Activated CD4-positive, alpha-beta T cell treated with anti-CD3 and anti-CD28 coated beads, Interleukin-2, amount 10 ng/mL, durations not matched to agents 7 days and 5 days (primary cell): Measurements from ENCODE around the gene GPS1. TPM values are rescaled to one million over a fixed set of nuclear protein-coding genes. Genes with fewer than 3 reads are reported as not detected.

Source experiments
- CTCF ChIA-PET: fragments of 350-600 bp; sonication (Branson Sonifier 250); formaldehyde crosslinking; loops from one replicate; lab custom pipeline; 2021; ENCODE audit warnings: antibody characterized with exemption; lab: Charles Lee
- POLR2A ChIA-PET: fragments of 350-600 bp; sonication (Branson Sonifier 250); formaldehyde crosslinking; loops from one replicate; lab custom pipeline; 2021; ENCODE audit warnings: antibody characterized with exemption; lab: Charles Lee
- DNase-seq: peaks from one replicate; pipeline ENCODE4 v3.0.0-alpha.2; 2020
- H3K27ac Mint-ChIP-seq: one replicate; pipeline ENCODE4 v1.8.0; 2021; ENCODE audit warnings: mild to moderate bottlenecking, moderate library complexity, mixed read lengths
- H3K27me3 Mint-ChIP-seq: one replicate; pipeline ENCODE4 v1.8.0; 2021; ENCODE audit warnings: mixed read lengths
- H3K36me3 Mint-ChIP-seq: one replicate; pipeline ENCODE4 v1.8.0; 2021; ENCODE audit warnings: low read depth, mixed read lengths
- H3K4me1 Mint-ChIP-seq: one replicate; pipeline ENCODE4 v1.8.0; 2021; ENCODE audit warnings: mixed read lengths
- H3K4me3 Mint-ChIP-seq: one replicate; pipeline ENCODE4 v1.8.0; 2021; ENCODE audit warnings: mild to moderate bottlenecking, moderate library complexity, mixed read lengths
- H3K9me3 Mint-ChIP-seq: one replicate; pipeline ENCODE4 v1.8.0; 2021; ENCODE audit warnings: mixed read lengths
- total RNA-seq, 2 experiments: library from RNA; stranded (reverse); gene quantifications; one replicate each; pipeline ENCODE4 v1.2.3, GENCODE V29; 2021

The GPS1 gene
- total RNA-seq, result 10 to 100 TPM; 78.5 to 92.1 TPM

DNA sequence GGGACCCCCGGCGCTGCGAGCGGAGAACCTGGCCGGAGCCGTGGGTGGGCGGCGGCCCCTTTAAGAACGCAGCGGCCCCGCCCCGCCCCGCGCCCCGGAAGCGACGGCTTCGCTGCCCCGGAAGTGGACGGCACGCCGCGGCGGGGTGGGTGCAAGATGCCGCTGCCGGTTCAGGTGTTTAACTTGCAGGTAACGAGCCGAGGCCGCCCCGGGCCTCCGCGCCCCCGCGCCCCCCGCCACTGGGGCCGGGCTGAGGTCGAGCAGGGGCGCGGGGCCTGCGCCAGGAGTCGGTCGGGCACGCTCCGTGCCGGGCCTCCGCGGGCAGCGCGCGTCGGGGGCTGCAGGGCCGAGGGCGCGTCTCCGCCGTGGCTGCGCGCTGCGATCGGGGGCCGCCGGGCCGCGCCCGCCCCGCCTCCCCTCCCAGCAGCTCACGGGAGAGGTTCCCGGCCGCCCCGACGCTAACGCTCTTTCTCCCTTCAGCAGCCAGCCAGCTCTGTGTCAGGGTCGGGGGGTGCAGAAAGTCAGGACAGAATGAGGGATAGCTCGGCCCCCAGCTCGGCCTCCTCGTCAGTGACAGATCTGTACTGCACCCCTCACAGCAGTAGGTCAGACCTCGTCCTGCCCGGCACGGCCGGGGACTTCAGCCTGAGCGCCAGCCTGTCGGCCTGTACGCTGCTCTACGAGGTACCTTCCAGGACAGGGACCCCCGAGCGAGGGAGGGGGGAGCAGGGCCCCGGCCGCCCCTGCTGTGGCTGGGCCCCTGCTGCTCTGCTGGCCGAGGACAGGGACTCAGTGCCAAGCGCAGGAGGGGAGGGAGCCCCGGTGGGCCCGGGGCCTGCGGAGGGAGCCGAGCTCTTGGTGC lies at the start of gene GPS1, which contains the start of gene RFNG:
Gene GPS1 (plus strand): TSS at position 123 of the 862 bp plus-strand sequence. CDS start 34 bp downstream, at position 157.
Gene RFNG (minus strand): TSS at position 36 of the 862 bp plus-strand sequence. CDS start 45 bp downstream, outside the sequence.
- ChIA-PET POLR2A (interaction anchor here (0.6 kb wide), 1 partner anchor 14 kb away, joined by 3 read pairs; the partner anchor contains the start of gene DCXR), CTCF (interaction anchor here (0.9 to 2.6 kb wide), 4 partner anchors 12 to 93 kb away, joined by 3 to 7 read pairs (median 4); partner anchors contain the start of gene DCXR)
- no peaks in the 10 kb centered on the region for H3K27me3 Mint-ChIP-seq
- H3K4me3 Mint-ChIP-seq, result peak within 1 kb of the TSS; percentile 83
- H3K4me1 Mint-ChIP-seq, result peaks cover 23% of the 10 kb centered on the region
- DNase-seq, result peak; percentile 84
- H3K27ac Mint-ChIP-seq, result peak within 1 kb of the TSS; percentile 93
- H3K36me3 Mint-ChIP-seq, result peaks cover 5% of the 10 kb centered on the region
- no peaks in the 10 kb centered on the region for H3K9me3 Mint-ChIP-seq

DNA sequence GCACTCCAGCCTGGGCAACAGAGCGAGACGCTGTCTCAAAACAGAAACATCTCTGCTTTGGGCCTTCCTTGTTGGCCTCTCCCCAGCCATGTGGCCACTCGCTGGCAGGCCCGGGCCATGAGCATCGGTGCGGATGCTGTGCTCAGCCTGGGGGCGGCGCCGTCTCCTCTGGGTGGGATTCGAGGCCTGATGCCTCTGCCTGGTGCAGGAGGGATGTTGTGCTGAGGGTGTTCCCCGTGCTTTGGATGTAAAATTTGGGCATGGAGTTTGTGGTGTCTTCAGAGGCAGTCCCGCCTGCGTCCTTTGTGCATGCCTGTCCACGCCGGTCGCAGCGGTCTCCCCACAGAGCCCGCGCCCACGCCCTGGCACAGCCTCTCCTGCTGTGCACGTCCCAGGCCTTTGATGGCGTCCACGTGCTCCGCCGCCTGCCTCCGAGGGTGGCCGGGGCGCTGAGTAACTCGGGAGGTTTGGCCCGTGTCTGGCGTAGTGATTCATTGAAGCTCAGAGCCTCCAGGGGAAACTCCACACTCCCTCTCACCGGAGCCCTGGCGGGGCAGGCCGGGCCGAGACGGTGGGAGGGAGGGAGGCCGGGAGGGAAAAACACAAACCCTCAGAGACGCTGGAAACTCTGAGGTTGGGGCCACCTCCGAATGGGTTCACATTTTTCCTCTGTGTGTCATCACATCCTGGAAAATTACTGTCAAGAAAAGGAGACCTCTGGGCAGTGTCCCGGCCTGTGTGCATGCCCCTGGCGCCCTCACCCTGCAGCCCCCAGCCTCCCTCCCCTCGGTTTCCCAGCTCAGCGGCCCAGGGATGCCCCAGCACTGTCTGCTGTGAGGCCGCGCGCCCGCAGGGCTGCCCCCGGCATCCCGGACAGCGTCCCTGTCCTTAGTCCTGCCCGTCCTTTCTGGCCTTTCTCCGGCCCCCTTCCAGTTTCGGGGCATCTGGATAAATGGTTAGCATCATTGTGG lies 48.0 kb upstream of the GPS1 start:
- no peak overlapping the region for H3K27ac Mint-ChIP-seq
- no peak for DNase-seq
- no peak overlapping the region for H3K4me3 Mint-ChIP-seq
- H3K36me3 Mint-ChIP-seq, result no peaks in the 10 kb centered on the region
- ChIA-PET POLR2A (no interaction called here), CTCF (interaction anchor here (1.2 kb wide), 1 partner anchor 14 kb away, joined by 3 read pairs; no protein-coding TSS in a partner anchor)
- no peaks in the 10 kb centered on the region for H3K4me1 Mint-ChIP-seq
- H3K27me3 Mint-ChIP-seq, result no peaks in the 10 kb centered on the region
- no peaks in the 10 kb centered on the region for H3K9me3 Mint-ChIP-seq

DNA sequence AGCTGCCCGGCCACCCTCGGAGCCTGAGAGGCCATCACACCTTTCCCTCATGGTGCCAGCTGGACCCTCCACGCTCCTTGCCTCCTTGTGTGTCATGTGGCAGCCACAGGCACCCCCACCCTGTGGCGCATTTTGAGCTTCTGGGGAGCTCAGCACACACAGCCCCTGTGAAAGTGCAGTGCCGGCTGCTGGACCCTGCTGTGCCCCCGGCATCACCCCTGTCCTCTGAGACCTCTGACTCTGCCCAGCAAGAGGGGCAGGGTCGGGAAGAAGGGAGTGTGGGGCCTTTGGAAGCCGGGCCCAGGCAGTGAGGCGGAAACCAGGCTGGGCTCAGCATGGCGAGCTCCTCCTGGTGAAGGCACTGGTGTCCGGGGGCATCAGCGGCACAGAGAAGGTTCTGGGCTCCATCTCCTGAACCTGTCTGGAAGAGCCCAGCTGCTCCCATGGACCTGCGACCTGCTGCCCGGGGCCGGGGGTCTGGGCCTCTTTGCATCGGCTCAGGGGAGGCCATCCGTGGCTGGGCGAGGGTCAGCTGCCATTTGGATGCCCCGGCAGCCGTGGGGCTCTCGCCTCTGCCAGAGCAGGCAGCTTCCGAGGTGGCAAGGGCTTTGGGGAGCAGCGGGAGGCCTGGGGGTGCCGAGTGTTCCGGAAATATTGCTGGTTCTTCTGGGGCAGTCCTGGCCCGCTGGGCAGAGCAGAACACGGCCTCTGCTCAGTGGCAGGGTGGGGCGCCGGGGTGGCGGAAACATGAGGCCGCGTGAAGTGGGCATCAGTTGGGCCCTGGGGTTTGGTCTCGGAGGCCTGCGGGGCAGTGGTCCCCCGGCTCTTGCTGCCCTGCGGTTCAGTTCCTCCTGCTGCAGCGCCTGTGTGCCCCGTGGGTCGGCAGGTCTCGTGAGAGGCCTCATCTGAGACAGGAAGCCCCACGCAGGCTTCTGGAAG lies 46.9 kb upstream of the GPS1 start:
- Mint-ChIP-seq H3K9me3 (no peaks in the 10 kb centered on the region), H3K27me3 (no peaks in the 10 kb centered on the region), H3K4me3 (no peak overlapping the region), H3K27ac (no peak overlapping the region), H3K36me3 (no peaks in the 10 kb centered on the region), H3K4me1 (no peaks in the 10 kb centered on the region)
- no peak for DNase-seq
- ChIA-PET CTCF (interaction anchor here (0.6 to 1.2 kb wide), 2 partner anchors 15 to 45 kb away, joined by 3 read pairs; no protein-coding TSS in a partner anchor), POLR2A (no interaction called here)

DNA sequence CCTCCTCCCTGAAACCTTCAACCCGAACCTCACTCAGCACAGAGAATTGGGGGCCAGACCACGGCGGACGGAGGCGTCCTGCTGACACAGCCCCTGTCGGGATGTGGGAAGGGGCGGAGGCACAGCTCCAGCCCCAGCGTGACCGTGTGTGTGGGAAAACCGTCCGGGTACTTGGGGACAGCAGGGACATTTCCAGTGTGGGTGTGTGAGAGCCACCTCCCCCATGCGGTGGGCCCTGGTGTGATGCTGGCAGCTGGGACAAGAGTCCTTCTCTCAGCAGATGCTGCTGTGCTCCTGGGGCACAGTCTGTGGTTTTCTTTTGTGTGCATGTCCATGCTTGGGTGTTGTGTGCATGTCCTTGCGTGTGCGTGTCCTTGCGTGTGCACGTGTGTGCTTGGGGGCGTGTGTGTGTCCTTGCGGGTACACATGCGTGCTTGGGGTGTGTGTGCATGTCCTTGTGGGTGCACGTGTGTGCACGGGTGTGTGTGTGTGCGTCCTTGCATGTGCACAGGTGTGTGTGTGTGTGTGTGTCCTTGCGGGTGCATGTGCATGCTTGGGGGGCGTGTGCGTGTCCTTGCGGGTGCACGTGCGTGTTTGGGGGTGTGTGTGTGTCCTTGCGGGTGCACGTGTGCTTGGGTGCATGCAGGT lies 45.9 kb upstream of the GPS1 start:
- H3K9me3 Mint-ChIP-seq, result no peaks in the 10 kb centered on the region
- no peaks in the 10 kb centered on the region for H3K27me3 Mint-ChIP-seq
- DNase-seq, result no peak
- ChIA-PET CTCF (no interaction called here), POLR2A (no interaction called here)
- no peaks in the 10 kb centered on the region for H3K36me3 Mint-ChIP-seq
- H3K4me3 Mint-ChIP-seq, result no peak overlapping the region
- no peak overlapping the region for H3K27ac Mint-ChIP-seq
- no peaks in the 10 kb centered on the region for H3K4me1 Mint-ChIP-seq

DNA sequence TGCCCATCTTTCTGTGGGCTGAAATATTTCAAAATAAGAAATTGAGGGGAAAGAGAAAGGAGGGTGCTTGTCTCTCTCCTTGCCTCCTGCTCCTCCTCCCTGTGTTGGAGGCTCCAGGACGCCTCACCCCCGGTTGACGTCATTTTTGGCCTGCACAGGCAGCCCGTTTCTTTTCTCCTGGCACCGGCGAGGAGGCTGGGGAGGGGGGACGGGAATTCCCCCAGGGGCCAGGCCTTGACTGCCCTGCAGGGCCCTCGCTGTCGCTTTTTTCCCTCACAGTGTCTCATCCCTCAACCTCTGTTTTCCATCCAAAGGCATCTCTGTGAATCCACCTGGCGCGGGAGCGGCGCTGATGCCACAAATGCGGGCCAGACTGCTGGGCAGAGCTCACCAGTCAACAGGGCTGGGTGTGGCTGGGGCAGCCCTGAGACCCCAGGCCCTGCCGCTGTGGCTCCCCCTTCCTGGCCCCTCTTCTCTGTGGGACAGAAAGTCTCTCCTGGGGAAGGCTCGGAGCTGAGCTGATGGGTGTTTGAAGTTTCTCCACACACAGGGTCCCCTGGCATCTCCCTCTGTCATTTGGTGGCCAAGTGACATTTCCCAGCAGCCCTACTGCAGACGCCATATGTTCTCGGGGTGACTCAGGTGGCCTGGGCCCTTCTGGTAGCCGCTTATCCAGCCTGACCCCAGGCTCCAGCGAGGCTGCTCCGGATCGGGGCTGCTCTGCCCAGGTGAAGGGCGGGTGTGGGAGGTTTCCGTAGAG lies 45.0 kb upstream of the GPS1 start:
- H3K36me3 Mint-ChIP-seq, result no peaks in the 10 kb centered on the region
- H3K27me3 Mint-ChIP-seq, result no peaks in the 10 kb centered on the region
- H3K4me1 Mint-ChIP-seq, result no peaks in the 10 kb centered on the region
- DNase-seq, result no peak
- no peaks in the 10 kb centered on the region for H3K9me3 Mint-ChIP-seq
- POLR2A ChIA-PET, result no interaction called here
- no peak overlapping the region for H3K27ac Mint-ChIP-seq
- no peak overlapping the region for H3K4me3 Mint-ChIP-seq
- CTCF ChIA-PET, result no interaction called here

DNA sequence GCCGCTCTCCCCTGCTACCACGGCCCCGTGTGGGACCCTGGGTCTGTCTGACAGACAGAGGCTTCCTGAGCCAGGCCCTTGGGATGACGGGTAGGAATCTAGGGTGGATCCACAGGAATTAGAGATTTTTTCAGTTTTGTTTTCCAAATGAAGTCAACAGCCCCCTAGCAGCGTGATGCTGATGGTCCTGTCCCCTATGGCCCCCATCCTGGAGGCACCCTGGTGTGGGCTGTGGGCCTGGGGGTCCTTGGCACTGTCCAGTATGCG lies 44.5 kb upstream of the GPS1 start:
- H3K9me3 Mint-ChIP-seq, result no peaks in the 10 kb centered on the region

DNA sequence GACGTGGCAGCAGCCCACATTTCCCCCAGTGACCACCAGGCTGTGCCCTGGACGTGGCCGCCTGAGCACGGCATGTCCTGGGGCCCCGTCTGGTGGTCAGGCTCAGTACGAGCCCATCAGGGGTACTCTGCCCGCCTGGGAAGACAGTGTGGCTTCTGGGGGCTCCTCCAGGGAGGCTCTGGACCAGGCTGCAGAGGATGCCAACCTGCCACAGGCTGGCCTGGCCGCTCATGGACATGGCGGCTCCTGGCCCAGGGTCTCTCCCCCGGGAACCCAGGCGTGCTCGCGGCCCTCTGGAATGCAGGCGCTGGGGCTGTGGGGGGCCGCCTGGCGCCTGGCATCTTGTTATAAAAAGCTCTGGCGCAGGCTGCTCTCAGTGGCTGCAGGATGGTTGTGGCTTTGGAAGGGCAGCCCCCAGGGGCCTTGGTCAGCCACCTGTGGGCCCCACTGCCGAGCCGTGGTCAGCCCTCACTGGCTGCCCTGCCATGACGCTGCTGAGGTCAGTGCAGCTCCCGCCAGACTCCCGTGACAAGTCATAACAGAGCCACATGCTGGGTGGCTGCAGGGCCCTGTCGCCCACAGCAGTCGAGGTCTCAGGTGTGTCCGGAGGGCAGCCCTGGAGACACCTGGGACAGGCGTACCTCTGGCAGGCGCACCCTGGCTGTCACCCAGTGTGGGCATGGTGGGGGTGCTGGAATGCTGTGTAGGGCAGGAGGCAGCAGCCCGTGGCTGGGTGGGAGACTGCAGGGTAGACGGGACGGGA lies 44.0 kb upstream of the GPS1 start:
- Mint-ChIP-seq H3K27ac (no peak overlapping the region), H3K27me3 (no peaks in the 10 kb centered on the region), H3K4me1 (no peaks in the 10 kb centered on the region), H3K36me3 (no peaks in the 10 kb centered on the region), H3K4me3 (no peak overlapping the region), H3K9me3 (no peaks in the 10 kb centered on the region)
- CTCF ChIA-PET, result interaction anchor here (1.3 kb wide), 1 partner anchor 23 kb away, joined by 4 read pairs; the partner anchor contains the start of gene RAC3
- DNase-seq, result no peak
- POLR2A ChIA-PET, result no interaction called here

More for the DNA sequence above, 44.5 kb upstream of the GPS1 start:
- POLR2A ChIA-PET, result no interaction called here
- Mint-ChIP-seq H3K27me3 (no peaks in the 10 kb centered on the region), H3K27ac (no peak overlapping the region), H3K4me1 (no peaks in the 10 kb centered on the region), H3K36me3 (no peaks in the 10 kb centered on the region), H3K4me3 (no peak overlapping the region)
- CTCF ChIA-PET, result no interaction called here
- no peak for DNase-seq

DNA sequence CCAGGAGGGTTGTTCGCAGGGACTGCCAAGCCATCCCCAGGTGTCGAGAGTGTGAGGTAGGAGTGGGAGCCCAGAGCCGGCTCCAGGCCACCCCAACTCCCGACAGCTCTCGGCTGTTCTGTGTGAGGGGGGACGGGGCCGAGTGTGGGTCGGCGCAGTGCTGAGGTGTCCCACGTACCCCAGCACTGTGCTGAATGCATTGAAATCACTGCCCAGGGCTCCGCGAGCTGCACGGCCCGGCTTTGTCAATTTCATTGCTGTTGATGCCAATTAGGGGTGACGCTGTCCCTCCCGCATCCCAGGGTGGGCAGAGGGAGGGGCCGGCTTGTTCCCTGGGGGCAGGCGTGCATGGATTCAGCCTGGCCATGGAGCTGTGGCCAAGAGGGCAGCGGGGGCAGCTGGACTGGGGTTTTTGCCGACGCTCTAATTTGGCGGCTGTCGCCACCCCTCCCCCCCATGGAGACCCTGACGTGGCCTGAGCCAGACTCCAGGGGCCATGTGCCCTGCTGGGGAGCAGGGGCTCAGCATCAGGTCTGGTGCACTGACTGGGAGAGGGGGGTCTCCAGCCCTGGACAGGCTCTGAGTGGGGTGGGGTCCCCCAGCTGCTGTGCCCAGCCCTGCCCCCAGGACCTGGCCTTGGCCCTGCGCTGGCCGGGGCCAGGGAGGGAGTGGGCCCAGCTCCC lies 43.3 kb upstream of the GPS1 start:
- CTCF ChIA-PET, result interaction anchor here (0.7 to 1.3 kb wide), 2 partner anchors 13 to 23 kb away, joined by 3 to 4 read pairs; partner anchors contain the start of gene RAC3
- POLR2A ChIA-PET, result no interaction called here
- Mint-ChIP-seq H3K27me3 (no peaks in the 10 kb centered on the region), H3K4me3 (no peak overlapping the region), H3K4me1 (no peaks in the 10 kb centered on the region), H3K27ac (no peak overlapping the region), H3K9me3 (no peaks in the 10 kb centered on the region), H3K36me3 (no peaks in the 10 kb centered on the region)
- DNase-seq, result no peak

DNA sequence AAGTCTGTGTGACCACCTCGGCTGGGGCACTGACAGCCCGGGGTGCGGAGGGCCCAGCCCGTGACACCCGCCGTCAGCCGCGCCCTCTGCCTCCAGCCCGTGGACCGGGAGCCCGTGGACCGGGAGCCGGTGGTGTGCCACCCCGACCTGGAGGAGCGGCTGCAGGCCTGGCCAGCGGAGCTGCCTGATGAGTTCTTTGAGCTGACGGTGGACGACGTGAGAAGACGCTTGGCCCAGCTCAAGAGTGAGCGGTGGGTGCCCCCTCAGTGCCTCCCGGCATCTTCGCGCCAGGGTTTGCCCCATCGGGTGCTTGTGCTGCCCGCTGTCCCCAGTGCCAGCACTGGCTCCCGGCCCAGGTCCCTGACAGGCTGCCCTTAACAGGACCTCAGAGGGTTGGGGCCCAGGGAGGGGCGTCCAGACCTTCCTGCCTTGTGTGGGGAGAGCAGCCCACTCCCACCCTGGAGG lies 42.7 kb upstream of the GPS1 start:
- H3K4me3 Mint-ChIP-seq, result no peak overlapping the region
- H3K27ac Mint-ChIP-seq, result no peak overlapping the region
- CTCF ChIA-PET, result interaction anchor here (0.7 to 1.3 kb wide), 3 partner anchors 11 to 21 kb away, joined by 3 to 5 read pairs (median 3); no protein-coding TSS in a partner anchor
- POLR2A ChIA-PET, result no interaction called here
- no peaks in the 10 kb centered on the region for H3K36me3 Mint-ChIP-seq
- no peak for DNase-seq
- no peaks in the 10 kb centered on the region for H3K27me3 Mint-ChIP-seq
- no peaks in the 10 kb centered on the region for H3K4me1 Mint-ChIP-seq
- H3K9me3 Mint-ChIP-seq, result no peaks in the 10 kb centered on the region

DNA sequence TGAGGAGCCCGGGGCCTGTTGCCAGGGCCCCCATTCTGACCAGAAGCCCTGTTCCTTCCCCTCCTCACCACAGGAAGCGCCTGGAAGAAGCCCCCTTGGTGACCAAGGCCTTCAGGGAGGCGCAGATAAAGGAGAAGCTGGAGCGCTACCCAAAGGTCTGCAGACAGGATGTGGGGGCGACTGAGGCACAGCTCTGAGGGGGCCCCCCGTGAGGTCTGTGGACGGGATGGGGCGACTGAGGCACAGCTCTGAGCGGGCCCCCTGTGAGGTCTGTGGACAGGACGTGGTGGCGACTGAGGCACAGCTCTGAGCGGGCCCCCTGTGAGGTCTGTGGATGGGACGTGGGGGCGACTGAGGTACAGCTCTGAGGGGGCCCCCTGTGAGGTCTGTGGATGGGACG lies 42.3 kb upstream of the GPS1 start:
- no peak overlapping the region for H3K4me3 Mint-ChIP-seq

More for the DNA sequence above, 42.3 kb upstream of the GPS1 start:
- Mint-ChIP-seq H3K27me3 (no peaks in the 10 kb centered on the region), H3K27ac (no peak overlapping the region), H3K4me1 (no peaks in the 10 kb centered on the region), H3K36me3 (no peaks in the 10 kb centered on the region), H3K9me3 (no peaks in the 10 kb centered on the region)
- POLR2A ChIA-PET, result no interaction called here
- CTCF ChIA-PET, result interaction anchor here (0.7 to 1.3 kb wide), 3 partner anchors 10 to 20 kb away, joined by 3 to 5 read pairs (median 3); no protein-coding TSS in a partner anchor
- DNase-seq, result no peak
